HepG2 (cell line): ENCODE results near the gene SCNM1. TPM values are rescaled to one million over a fixed set of nuclear protein-coding genes. Genes with fewer than 3 reads are reported as not detected.

ENCODE experiments used
- AKAP8 ChIP-seq: sonication (generic); formaldehyde crosslinking; IDR thresholded peaks from 2 replicates; pipeline ENCODE4 v1.5.1; 2020; ENCODE audit warnings: mild to moderate bottlenecking, missing genetic modification reagents
- ARID3A ChIP-seq: IDR thresholded peaks from 2 replicates; pipeline ENCODE4 v1.6.1; 2012; ENCODE audit warnings: low read depth, low read length, improper control_type of control experiment
- ESRRA ChIP-seq: sonication (generic); formaldehyde crosslinking; IDR thresholded peaks from 2 replicates; pipeline ENCODE4 v1.5.1; 2020; ENCODE audit warnings: mild to moderate bottlenecking, low read depth, missing genetic modification reagents
- ETV6 ChIP-seq: sonication (generic); formaldehyde crosslinking; conservative IDR thresholded peaks from 2 replicates; pipeline ENCODE4 v1.4.0; 2020; ENCODE audit warnings: missing genetic modification reagents
- FOXA3 ChIP-seq: IDR thresholded peaks from 2 replicates; pipeline ENCODE4 v1.6.1; 2016; ENCODE audit warnings: missing genetic modification reagents, missing compliant biosample characterization
- GABPB1 ChIP-seq: IDR thresholded peaks from 2 replicates; pipeline ENCODE4 v1.6.1; 2016; ENCODE audit warnings: mild to moderate bottlenecking, missing genetic modification reagents, moderate library complexity, missing compliant biosample characterization
- JUND ChIP-seq: sonication (generic); formaldehyde crosslinking; IDR thresholded peaks from 2 replicates; pipeline ENCODE4 v1.8.0; 2022; ENCODE audit warnings: mild to moderate bottlenecking, missing genetic modification reagents
- MEIS1 ChIP-seq: sonication (generic); formaldehyde crosslinking; IDR thresholded peaks from 2 replicates; pipeline ENCODE4 v1.9.0; 2021; ENCODE audit warnings: mild to moderate bottlenecking, missing genetic modification reagents, moderate library complexity, borderline replicate concordance
- NAIF1 ChIP-seq: sonication (generic); formaldehyde crosslinking; IDR thresholded peaks from 2 replicates; pipeline ENCODE4 v1.5.0; 2020; ENCODE audit warnings: mild to moderate bottlenecking, missing genetic modification reagents, borderline replicate concordance
- RXRB ChIP-seq: IDR thresholded peaks from 2 replicates; pipeline ENCODE4 v1.6.1; 2016; ENCODE audit warnings: borderline replicate concordance, missing genetic modification reagents, missing compliant biosample characterization
- ZBED4 ChIP-seq: sonication (generic); formaldehyde crosslinking; IDR thresholded peaks from 2 replicates; pipeline ENCODE4 v1.4.0; 2020; ENCODE audit warnings: missing genetic modification reagents, borderline replicate concordance
- ZKSCAN8 ChIP-seq: IDR thresholded peaks from 2 replicates; pipeline ENCODE4 v1.6.1; 2016; ENCODE audit warnings: borderline replicate concordance, missing genetic modification reagents, missing compliant biosample characterization
- ZNF142 ChIP-seq: sonication (generic); formaldehyde crosslinking; IDR thresholded peaks from 2 replicates; pipeline ENCODE4 v1.4.0; 2020; ENCODE audit warnings: missing genetic modification reagents
- ZNF205 ChIP-seq: IDR thresholded peaks from 2 replicates; pipeline ENCODE4 v1.6.1; 2018; ENCODE audit warnings: missing biosample characterization, missing genetic modification reagents
- ZNF225 ChIP-seq: sonication (generic); formaldehyde crosslinking; IDR thresholded peaks from 2 replicates; pipeline ENCODE4 v1.4.0; 2020; ENCODE audit warnings: mild to moderate bottlenecking, missing genetic modification reagents
- ZNF468 ChIP-seq: sonication (generic); formaldehyde crosslinking; IDR thresholded peaks from 2 replicates; pipeline ENCODE4 v1.8.0; 2022; ENCODE audit warnings: mild to moderate bottlenecking, moderate library complexity, missing genetic modification reagents
- ZNF773 ChIP-seq: sonication (generic); formaldehyde crosslinking; IDR thresholded peaks from 2 replicates; pipeline ENCODE4 v1.4.0; 2020; ENCODE audit warnings: missing genetic modification reagents, borderline replicate concordance
- ZZZ3 ChIP-seq: sonication (generic); formaldehyde crosslinking; IDR thresholded peaks from 2 replicates; pipeline ENCODE4 v1.4.0; 2020; ENCODE audit warnings: missing genetic modification reagents, mild to moderate bottlenecking, borderline replicate concordance
- polyA plus RNA-seq, 8 experiments: library from polyadenylated mRNA; depleted of rRNA in 3 of 8; stranded (reverse) in 7 of 8; unstranded in 1 of 8; fragments of >200 nt; fragmentation: Illumina TruSeq in 4 of 8; extraction: Trizol in 4 of 8; gene quantifications; 2 replicates each; pipeline versions ENCODE4 v1.2.1 to v1.2.3, GENCODE V29; 2011 to 2016; ENCODE audit warnings: low read depth in 4 of 8, missing spikeins in 1 of 8, mixed read lengths in 1 of 8; ENCODE audit not compliant: insufficient read depth in 1 of 8
- total RNA-seq, 5 experiments: library from RNA; depleted of rRNA; stranded (reverse); fragments of >200 nt; fragmentation: Illumina TruSeq; extraction: Trizol; gene quantifications; 2 replicates each; pipeline ENCODE4 v1.2.3, GENCODE V29; 2016; ENCODE audit warnings: low read depth in 1 of 5

The SCNM1 gene
- total and polyA plus RNA-seq, 2 of the 13 experiments (the other 11 are each of a cell fraction or from before 2014, with no cell fraction given) = 16.3 to 31.5 TPM

GRCh38 chr1:151146412-151147131, 19.4 kb upstream of the SCNM1 start, which contains the start of gene SEMA6C (continued):
- TF ChIP-seq ZNF142 (CRISPR knock-in tag) = no peak
- no peak for TF ChIP-seq ZNF773 (CRISPR knock-in tag)
- TF ChIP-seq AKAP8 (CRISPR knock-in tag) = 0 out of 2 replicates have a peak, but pooled peaks have one; percentile 23
- TF ChIP-seq ZBED4 (CRISPR knock-in tag) = peak; percentile 84; the same call in 1 of the 2 replicates
- TF ChIP-seq ESRRA (CRISPR knock-in tag) = peak; percentile 53
- TF ChIP-seq RXRB (CRISPR knock-in tag) = no peak
- TF ChIP-seq ARID3A = no peak
- no peak for TF ChIP-seq ZNF205 (CRISPR knock-in tag)
- no peak for TF ChIP-seq ZNF468 (CRISPR knock-in tag)
- TF ChIP-seq ZKSCAN8 = 0 out of 2 replicates have a peak, but pooled peaks have one; percentile 43
- TF ChIP-seq ZZZ3 (CRISPR knock-in tag) = no peak
- TF ChIP-seq FOXA3 (CRISPR knock-in tag) = peak; percentile 10; the same call in 1 of the 2 replicates
- no peak for TF ChIP-seq ETV6 (CRISPR knock-in tag)
- TF ChIP-seq JUND (CRISPR knock-in tag) = no peak
- 0 out of 2 replicates have a peak, but pooled peaks have one; percentile 12 for TF ChIP-seq MEIS1 (CRISPR knock-in tag)
- TF ChIP-seq ZNF225 (CRISPR knock-in tag) = 0 out of 2 replicates have a peak, but pooled peaks have one; percentile 48
- TF ChIP-seq GABPB1 = peak; percentile 59; the same call in 1 of the 2 replicates
- no peak; the same call in 1 of the 2 replicates for TF ChIP-seq NAIF1 (CRISPR knock-in tag)
